Measurements from ENCODE around the gene HES2.
"Not testable (repeated sequence)": the region's sequence is repeated elsewhere in the genome, so short reads cannot be mapped to it uniquely, and the experiment has no call there.

HES2 gene

GRCh38 chr1:6460301-6461050, 40.8 kb upstream of the HES2 start:
- H3K36me3 ChIP-seq (ENCODE audit: insufficient read depth, insufficient read length, low read length), result peaks cover 40% of the 10 kb centered on the region
- peaks cover 8% of the 10 kb centered on the region for H3K4me1 ChIP-seq (ENCODE audit: insufficient read depth, insufficient read length)
- no peaks in the 10 kb centered on the region for H3K9me3 ChIP-seq (ENCODE audit: insufficient read depth, low read length)
- DNase-seq (ENCODE audit: low read depth, low spot score), result no peak
- peak overlapping the region; percentile 17 for H3K9ac ChIP-seq (ENCODE audit: insufficient read length, low read depth)
- H3K27me3 ChIP-seq (ENCODE audit: insufficient read depth, insufficient read length), result no peaks in the 10 kb centered on the region
- H3K4me3 ChIP-seq (ENCODE audit: insufficient read length, low read depth), result no peak overlapping the region
- no peak for TF ChIP-seq YY1 (IDR thresholded peaks at IDR 0.05; ENCODE audit: insufficient read depth, insufficient read length)
- no peak for TF ChIP-seq ZNF274 (IDR thresholded peaks at IDR 0.05; ENCODE audit: low read depth, low read length)
- no peak for TF ChIP-seq SUZ12 (IDR thresholded peaks at IDR 0.05; ENCODE audit: extremely low read depth, insufficient read depth, insufficient read length)

DNA sequence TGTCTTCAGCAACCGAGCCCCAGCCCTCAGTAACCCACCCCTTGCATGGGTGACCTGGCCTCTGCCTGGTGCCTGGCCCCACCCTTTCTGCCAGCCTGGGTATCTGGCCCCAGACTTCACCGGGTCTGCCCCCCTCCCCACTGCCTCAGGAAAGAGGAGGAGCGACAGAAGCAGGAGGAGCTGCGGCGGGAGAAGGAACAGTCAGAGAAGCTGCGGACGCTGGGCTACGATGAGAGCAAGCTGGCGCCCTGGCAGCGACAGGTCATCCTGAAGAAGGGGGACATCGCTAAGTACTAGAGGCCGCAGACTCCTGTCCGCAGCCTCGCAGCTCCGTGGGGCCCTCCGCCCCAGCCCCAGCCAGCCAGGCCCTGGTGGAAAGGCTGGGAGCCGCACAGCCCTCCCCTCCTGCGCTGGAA, 40.1 kb upstream of the HES2 start:
- Histone ChIP-seq H3K27me3 (ENCODE audit: insufficient read depth, insufficient read length) (no peaks in the 10 kb centered on the region), H3K4me3 (ENCODE audit: insufficient read length, low read depth) (no peak overlapping the region), H3K36me3 (ENCODE audit: insufficient read depth, insufficient read length, low read length) (peaks cover 36% of the 10 kb centered on the region), H3K9ac (ENCODE audit: insufficient read length, low read depth) (no peak overlapping the region), H3K9me3 (ENCODE audit: insufficient read depth, low read length) (no peaks in the 10 kb centered on the region), H3K4me1 (ENCODE audit: insufficient read depth, insufficient read length) (peaks cover 8% of the 10 kb centered on the region)
- TF ChIP-seq ZNF274 (IDR thresholded peaks at IDR 0.05; ENCODE audit: low read depth, low read length) (no peak), YY1 (IDR thresholded peaks at IDR 0.05; ENCODE audit: insufficient read depth, insufficient read length) (no peak), SUZ12 (IDR thresholded peaks at IDR 0.05; ENCODE audit: extremely low read depth, insufficient read depth, insufficient read length) (no peak)
- no peak for DNase-seq (ENCODE audit: low read depth, low spot score)

DNA sequence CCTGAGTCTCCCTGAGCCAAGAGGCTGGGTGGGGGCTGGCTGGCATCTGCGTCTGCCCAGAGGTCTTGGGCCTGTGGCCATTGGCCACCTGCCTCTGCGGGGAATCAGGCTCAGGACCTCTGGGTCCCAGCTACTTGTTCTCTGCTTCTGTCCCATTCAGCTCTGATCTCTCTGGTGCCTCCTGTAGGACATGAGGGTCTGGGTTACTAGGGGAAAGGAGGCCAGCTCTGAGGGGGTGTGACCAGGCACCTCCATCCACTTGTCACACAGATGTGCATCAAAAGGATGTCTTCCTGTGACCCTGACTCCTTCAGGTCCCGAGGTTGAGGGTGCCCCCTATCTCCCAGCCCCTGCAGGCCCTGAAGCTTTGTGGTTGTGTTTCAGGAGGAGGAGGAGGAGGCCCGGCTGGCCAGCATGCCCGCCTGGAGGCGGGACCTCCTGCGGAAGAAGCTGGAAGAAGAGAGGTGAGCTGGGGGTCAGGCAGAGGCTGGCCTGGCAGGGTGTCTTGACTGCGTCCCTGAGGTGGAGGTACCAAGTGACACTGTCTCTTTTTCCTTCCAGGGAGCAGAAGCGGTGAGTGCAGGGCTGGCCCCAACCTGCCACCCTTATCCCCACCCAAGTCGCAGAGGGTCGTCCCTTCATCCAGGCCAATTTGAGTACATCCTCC, 37.2 kb upstream of the HES2 start:
- peaks cover 13% of the 10 kb centered on the region for H3K36me3 ChIP-seq (ENCODE audit: insufficient read depth, insufficient read length, low read length)
- TF ChIP-seq SUZ12 (IDR thresholded peaks at IDR 0.05; ENCODE audit: extremely low read depth, insufficient read depth, insufficient read length) (no peak), YY1 (IDR thresholded peaks at IDR 0.05; ENCODE audit: insufficient read depth, insufficient read length) (no peak), ZNF274 (IDR thresholded peaks at IDR 0.05; ENCODE audit: low read depth, low read length) (no peak)
- no peaks in the 10 kb centered on the region for H3K9me3 ChIP-seq (ENCODE audit: insufficient read depth, low read length)
- H3K27me3 ChIP-seq (ENCODE audit: insufficient read depth, insufficient read length), result no peaks in the 10 kb centered on the region
- no peak for DNase-seq (ENCODE audit: low read depth, low spot score)
- no peak overlapping the region for H3K9ac ChIP-seq (ENCODE audit: insufficient read length, low read depth)
- peaks cover 8% of the 10 kb centered on the region for H3K4me1 ChIP-seq (ENCODE audit: insufficient read depth, insufficient read length)
- no peak overlapping the region for H3K4me3 ChIP-seq (ENCODE audit: insufficient read length, low read depth)

DNA sequence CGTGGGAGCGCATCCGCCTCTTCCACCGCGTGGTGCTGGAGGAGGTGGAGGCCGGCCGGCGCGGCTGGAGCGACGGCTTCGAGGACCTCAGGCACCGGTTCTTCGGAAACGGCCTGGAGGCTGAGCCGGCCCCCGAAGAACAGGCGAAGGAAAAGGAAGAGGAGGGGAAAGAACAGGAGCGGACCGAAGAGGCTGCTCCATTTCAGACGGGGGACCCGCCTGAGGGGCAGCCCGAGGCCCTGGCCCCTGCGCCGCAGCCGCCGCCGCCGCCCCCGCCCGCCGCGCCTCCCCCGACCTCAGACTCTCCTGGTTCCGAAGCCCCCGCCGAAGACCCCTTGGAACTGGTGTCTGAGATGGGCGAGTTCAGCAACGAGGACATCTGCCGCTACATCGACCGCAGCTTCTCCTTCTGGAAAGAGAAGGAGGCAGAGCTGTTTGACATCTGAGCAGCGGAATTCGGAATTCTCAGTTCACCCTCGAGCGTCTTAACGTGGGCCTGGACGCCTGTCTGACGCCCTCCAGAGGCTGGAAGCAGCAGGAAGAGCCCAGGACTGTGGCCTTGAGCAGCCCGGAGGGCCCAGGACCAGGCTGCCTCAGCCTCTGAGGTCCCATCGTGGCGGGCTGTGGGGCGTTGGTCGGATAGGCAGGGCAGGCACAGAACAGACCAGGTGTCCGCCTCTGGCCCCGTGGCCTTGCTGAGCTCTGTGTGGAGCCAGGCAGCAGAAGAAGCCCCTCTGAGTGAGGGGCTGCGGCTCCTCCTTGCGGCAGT, 36.2 kb upstream of the HES2 start:
- H3K9me3 ChIP-seq (ENCODE audit: insufficient read depth, low read length); H3K9ac ChIP-seq (ENCODE audit: insufficient read length, low read depth); H3K27me3 ChIP-seq (ENCODE audit: insufficient read depth, insufficient read length); H3K4me1 ChIP-seq (ENCODE audit: insufficient read depth, insufficient read length); H3K36me3 ChIP-seq (ENCODE audit: insufficient read depth, insufficient read length, low read length); DNase-seq (ENCODE audit: low read depth, low spot score); H3K4me3 ChIP-seq (ENCODE audit: insufficient read length, low read depth): not testable (repeated sequence)

- H3K4me1 ChIP-seq (ENCODE audit: insufficient read depth, insufficient read length), result peaks cover 4% of the 10 kb centered on the region
- DNase-seq (ENCODE audit: low read depth, low spot score), result no peak
- no peaks in the 10 kb centered on the region for H3K9me3 ChIP-seq (ENCODE audit: insufficient read depth, low read length)
- H3K27me3 ChIP-seq (ENCODE audit: insufficient read depth, insufficient read length), result no peaks in the 10 kb centered on the region
- TF ChIP-seq ZNF274 (IDR thresholded peaks at IDR 0.05; ENCODE audit: low read depth, low read length) (no peak), SUZ12 (IDR thresholded peaks at IDR 0.05; ENCODE audit: extremely low read depth, insufficient read depth, insufficient read length) (no peak), YY1 (IDR thresholded peaks at IDR 0.05; ENCODE audit: insufficient read depth, insufficient read length) (no peak)
- no peak overlapping the region for H3K9ac ChIP-seq (ENCODE audit: insufficient read length, low read depth)
- H3K36me3 ChIP-seq (ENCODE audit: insufficient read depth, insufficient read length, low read length), result no peaks in the 10 kb centered on the region
- H3K4me3 ChIP-seq (ENCODE audit: insufficient read length, low read depth), result no peak overlapping the region
These were observed 35.4 kb upstream of the HES2 start for GRCh38 chr1:6454856-6455751.

- not testable (repeated sequence) for H3K9me3 ChIP-seq (ENCODE audit: insufficient read depth, low read length); H3K9ac ChIP-seq (ENCODE audit: insufficient read length, low read depth); H3K36me3 ChIP-seq (ENCODE audit: insufficient read depth, insufficient read length, low read length); DNase-seq (ENCODE audit: low read depth, low spot score); H3K27me3 ChIP-seq (ENCODE audit: insufficient read depth, insufficient read length); H3K4me3 ChIP-seq (ENCODE audit: insufficient read length, low read depth); H3K4me1 ChIP-seq (ENCODE audit: insufficient read depth, insufficient read length)
These were observed 34.5 kb upstream of the HES2 start for GRCh38 chr1:6453895-6454855.

Data from NT2/D1 (cell line).